Measurements from ENCODE around the gene PTTG1. TPM values are rescaled to one million over a fixed set of nuclear protein-coding genes. Genes with fewer than 3 reads are reported as not detected.

Gene PTTG1
- total and polyA plus RNA-seq, 2 of the 8 experiments (the other 6 are each of a cell fraction or from before 2014, with no cell fraction given) = 240 to 478 TPM

DNA sequence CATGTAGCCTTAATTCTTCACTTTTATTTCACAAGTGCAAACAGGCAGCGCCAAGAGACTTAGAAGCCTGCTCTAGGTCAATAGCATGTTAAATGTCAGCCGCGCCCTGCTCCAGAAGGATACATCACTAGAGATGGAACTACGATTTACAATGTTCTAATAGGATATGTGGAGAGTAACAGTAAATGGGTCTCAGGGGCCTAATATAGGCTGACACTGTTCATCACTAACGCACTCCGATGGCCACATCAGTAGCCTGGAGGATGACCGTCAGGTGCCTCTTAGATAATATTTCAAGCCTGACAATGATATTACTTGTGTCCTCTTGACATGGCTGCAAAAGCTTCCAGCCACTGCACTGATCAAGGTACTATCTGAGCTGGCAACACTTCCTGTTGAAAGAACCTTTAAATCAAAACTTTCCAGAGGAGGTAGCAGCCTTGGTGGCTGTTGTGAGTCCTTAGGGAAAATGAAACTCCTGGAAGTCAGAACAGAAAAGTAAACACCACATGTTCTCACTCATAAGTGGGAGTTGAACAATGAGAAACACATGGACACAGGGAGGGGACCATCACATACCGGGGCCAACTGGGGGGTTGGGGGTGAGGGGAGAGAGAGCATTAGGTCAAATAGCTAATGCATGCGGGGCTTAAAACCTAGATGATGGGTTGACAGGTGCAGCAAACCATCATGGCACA lies 35.0 kb downstream of the PTTG1 start (continued):
- TF ChIP-seq PHF8 (conservative IDR thresholded peaks at IDR 0.05; ENCODE audit: low read depth, low read length) (no peak), CREB1 (IDR thresholded peaks at IDR 0.05) (no peak), TAF7 (optimal IDR thresholded peaks at IDR 0.05; ENCODE audit: borderline replicate concordance, low read depth, low read length) (no peak), GABPA (IDR thresholded peaks at IDR 0.05; ENCODE audit: borderline replicate concordance, insufficient read depth, low read length) (no peak), TAF1 (IDR thresholded peaks at IDR 0.05; ENCODE audit: low read depth, low read length) (no peak), RNF2 (IDR thresholded peaks at IDR 0.05; ENCODE audit: borderline replicate concordance, low read depth, low read length, missing control alignments, poor library complexity, severe bottlenecking) (no peak), RFX5 (IDR thresholded peaks at IDR 0.05; ENCODE audit: borderline replicate concordance, low read depth, low read length) (no peak), EGR1 (IDR thresholded peaks at IDR 0.05; ENCODE audit: borderline replicate concordance, low read depth, low read length) (no peak), NRF1 (IDR thresholded peaks at IDR 0.05; ENCODE audit: low read depth, low read length) (no peak)
- TF ChIP-seq, protein P1, sequence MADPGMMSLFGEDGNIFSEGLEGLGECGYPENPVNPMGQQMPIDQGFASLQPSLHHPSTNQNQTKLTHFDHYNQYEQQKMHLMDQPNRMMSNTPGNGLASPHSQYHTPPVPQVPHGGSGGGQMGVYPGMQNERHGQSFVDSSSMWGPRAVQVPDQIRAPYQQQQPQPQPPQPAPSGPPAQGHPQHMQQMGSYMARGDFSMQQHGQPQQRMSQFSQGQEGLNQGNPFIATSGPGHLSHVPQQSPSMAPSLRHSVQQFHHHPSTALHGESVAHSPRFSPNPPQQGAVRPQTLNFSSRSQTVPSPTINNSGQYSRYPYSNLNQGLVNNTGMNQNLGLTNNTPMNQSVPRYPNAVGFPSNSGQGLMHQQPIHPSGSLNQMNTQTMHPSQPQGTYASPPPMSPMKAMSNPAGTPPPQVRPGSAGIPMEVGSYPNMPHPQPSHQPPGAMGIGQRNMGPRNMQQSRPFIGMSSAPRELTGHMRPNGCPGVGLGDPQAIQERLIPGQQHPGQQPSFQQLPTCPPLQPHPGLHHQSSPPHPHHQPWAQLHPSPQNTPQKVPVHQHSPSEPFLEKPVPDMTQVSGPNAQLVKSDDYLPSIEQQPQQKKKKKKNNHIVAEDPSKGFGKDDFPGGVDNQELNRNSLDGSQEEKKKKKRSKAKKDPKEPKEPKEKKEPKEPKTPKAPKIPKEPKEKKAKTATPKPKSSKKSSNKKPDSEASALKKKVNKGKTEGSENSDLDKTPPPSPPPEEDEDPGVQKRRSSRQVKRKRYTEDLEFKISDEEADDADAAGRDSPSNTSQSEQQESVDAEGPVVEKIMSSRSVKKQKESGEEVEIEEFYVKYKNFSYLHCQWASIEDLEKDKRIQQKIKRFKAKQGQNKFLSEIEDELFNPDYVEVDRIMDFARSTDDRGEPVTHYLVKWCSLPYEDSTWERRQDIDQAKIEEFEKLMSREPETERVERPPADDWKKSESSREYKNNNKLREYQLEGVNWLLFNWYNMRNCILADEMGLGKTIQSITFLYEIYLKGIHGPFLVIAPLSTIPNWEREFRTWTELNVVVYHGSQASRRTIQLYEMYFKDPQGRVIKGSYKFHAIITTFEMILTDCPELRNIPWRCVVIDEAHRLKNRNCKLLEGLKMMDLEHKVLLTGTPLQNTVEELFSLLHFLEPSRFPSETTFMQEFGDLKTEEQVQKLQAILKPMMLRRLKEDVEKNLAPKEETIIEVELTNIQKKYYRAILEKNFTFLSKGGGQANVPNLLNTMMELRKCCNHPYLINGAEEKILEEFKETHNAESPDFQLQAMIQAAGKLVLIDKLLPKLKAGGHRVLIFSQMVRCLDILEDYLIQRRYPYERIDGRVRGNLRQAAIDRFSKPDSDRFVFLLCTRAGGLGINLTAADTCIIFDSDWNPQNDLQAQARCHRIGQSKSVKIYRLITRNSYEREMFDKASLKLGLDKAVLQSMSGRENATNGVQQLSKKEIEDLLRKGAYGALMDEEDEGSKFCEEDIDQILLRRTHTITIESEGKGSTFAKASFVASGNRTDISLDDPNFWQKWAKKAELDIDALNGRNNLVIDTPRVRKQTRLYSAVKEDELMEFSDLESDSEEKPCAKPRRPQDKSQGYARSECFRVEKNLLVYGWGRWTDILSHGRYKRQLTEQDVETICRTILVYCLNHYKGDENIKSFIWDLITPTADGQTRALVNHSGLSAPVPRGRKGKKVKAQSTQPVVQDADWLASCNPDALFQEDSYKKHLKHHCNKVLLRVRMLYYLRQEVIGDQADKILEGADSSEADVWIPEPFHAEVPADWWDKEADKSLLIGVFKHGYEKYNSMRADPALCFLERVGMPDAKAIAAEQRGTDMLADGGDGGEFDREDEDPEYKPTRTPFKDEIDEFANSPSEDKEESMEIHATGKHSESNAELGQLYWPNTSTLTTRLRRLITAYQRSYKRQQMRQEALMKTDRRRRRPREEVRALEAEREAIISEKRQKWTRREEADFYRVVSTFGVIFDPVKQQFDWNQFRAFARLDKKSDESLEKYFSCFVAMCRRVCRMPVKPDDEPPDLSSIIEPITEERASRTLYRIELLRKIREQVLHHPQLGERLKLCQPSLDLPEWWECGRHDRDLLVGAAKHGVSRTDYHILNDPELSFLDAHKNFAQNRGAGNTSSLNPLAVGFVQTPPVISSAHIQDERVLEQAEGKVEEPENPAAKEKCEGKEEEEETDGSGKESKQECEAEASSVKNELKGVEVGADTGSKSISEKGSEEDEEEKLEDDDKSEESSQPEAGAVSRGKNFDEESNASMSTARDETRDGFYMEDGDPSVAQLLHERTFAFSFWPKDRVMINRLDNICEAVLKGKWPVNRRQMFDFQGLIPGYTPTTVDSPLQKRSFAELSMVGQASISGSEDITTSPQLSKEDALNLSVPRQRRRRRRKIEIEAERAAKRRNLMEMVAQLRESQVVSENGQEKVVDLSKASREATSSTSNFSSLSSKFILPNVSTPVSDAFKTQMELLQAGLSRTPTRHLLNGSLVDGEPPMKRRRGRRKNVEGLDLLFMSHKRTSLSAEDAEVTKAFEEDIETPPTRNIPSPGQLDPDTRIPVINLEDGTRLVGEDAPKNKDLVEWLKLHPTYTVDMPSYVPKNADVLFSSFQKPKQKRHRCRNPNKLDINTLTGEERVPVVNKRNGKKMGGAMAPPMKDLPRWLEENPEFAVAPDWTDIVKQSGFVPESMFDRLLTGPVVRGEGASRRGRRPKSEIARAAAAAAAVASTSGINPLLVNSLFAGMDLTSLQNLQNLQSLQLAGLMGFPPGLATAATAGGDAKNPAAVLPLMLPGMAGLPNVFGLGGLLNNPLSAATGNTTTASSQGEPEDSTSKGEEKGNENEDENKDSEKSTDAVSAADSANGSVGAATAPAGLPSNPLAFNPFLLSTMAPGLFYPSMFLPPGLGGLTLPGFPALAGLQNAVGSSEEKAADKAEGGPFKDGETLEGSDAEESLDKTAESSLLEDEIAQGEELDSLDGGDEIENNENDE (IDR thresholded peaks at IDR 0.05; ENCODE audit: insufficient replicate concordance, low read length) = no peak
